Upper lobe of right lung (tissue), 1 donor: ENCODE results near the gene UQCC3. TPM values are rescaled to one million over a fixed set of nuclear protein-coding genes. Genes with fewer than 3 reads are reported as not detected.
"Not testable (repeated sequence)": the region's sequence is repeated elsewhere in the genome, so short reads cannot be mapped to it uniquely, and the experiment has no call there.

Experiments
- ATAC-seq: fragments of 200-7000 bp; cut with Tn5 transposase; one replicate; pipeline ENCODE4 v1.9.1; 2020; ENCODE audit warnings: mild to moderate bottlenecking, moderate library complexity
- DNase-seq: peaks from one replicate; pipeline ENCODE4 v3.0.0-alpha.2; 2020
- H3K27ac ChIP-seq: fragments of 200-600 bp; one replicate; pipeline ENCODE4 v1.8.0; 2022
- H3K27me3 ChIP-seq: fragments of 200-600 bp; one replicate; pipeline ENCODE4 v1.8.0; 2022; ENCODE audit warnings: mild to moderate bottlenecking
- H3K36me3 ChIP-seq: fragments of 200-600 bp; one replicate; pipeline ENCODE4 v1.8.0; 2022
- H3K4me1 ChIP-seq: fragments of 200-600 bp; one replicate; pipeline ENCODE4 v1.8.0; 2022
- H3K4me3 ChIP-seq: fragments of 200-600 bp; one replicate; pipeline ENCODE4 v1.8.0; 2022; ENCODE audit warnings: mild to moderate bottlenecking
- H3K9me3 ChIP-seq: fragments of 200-600 bp; one replicate; pipeline ENCODE4 v1.8.0; 2022
- CTCF ChIP-seq: fragments of 200-600 bp; IDR thresholded peaks from one replicate; pipeline ENCODE4 v1.8.0; 2022; ENCODE audit warnings: antibody characterized with exemption
- intact Hi-C: fragments of 100-400 bp; cut with DNase I; formaldehyde crosslinking; loops from one replicate; pipeline ENCODE4 v1.11.0; 2022
- total RNA-seq: library from RNA; stranded (reverse); fragmentation: NEBNext Ultra II Directional; extraction: Animal tissue kit (Norgen Biotek cat#: 25700); gene quantifications from one replicate; pipeline ENCODE4 v1.2.1, GENCODE V29; 2021
- donor health status: DM: no; HTN: yes; CAD: no; lungs with severe emphysema.

UQCC3 gene
- total RNA-seq, 1 donor from 2014 or later, result 5.7 TPM

GRCh38 chr11:62669420-62670161, 1.9 kb upstream of the UQCC3 start:
- ATAC-seq (no peak), DNase-seq (no peak)
- Histone ChIP-seq H3K4me1 (peaks cover 39% of the 10 kb centered on the region), H3K4me3 (no peak overlapping the region), H3K9me3 (no peaks in the 10 kb centered on the region), H3K27ac (no peak overlapping the region), H3K27me3 (no peaks in the 10 kb centered on the region), H3K36me3 (peaks cover 22% of the 10 kb centered on the region)
- no peak for TF ChIP-seq CTCF
- intact Hi-C loops, result no loop called here

- no peak for TF ChIP-seq CTCF
- H3K27ac ChIP-seq, result peak overlapping the region; percentile 89
- ATAC-seq (peak; percentile 47), DNase-seq (no peak)
- intact Hi-C loops, result no loop called here
- peaks cover 33% of the 10 kb centered on the region for H3K36me3 ChIP-seq
- peaks cover 36% of the 10 kb centered on the region for H3K4me1 ChIP-seq
- no peaks in the 10 kb centered on the region for H3K9me3 ChIP-seq
- H3K27me3 ChIP-seq, result no peaks in the 10 kb centered on the region
- H3K4me3 ChIP-seq, result peak overlapping the region; percentile 88
Measured at GRCh38 chr11:62671236-62671607, 251 bp upstream of the UQCC3 start.

GRCh38 chr11:62673196-62673525, 1.7 kb downstream of the UQCC3 start:
- DNase-seq, result no peak
- Histone ChIP-seq H3K27ac (no peak overlapping the region), H3K36me3 (peaks cover 43% of the 10 kb centered on the region), H3K4me1 (peaks cover 31% of the 10 kb centered on the region), H3K4me3 (no peak overlapping the region), H3K27me3 (no peaks in the 10 kb centered on the region), H3K9me3 (no peaks in the 10 kb centered on the region)
- intact Hi-C loops, result no loop called here
- ATAC-seq, result no peak
- TF ChIP-seq CTCF, result no peak

- peaks cover 39% of the 10 kb centered on the region for H3K36me3 ChIP-seq
- intact Hi-C loops, H3K9me3 ChIP-seq, H3K4me3 ChIP-seq, H3K27me3 ChIP-seq, ATAC-seq, DNase-seq, H3K27ac ChIP-seq: not testable (repeated sequence)
- peaks cover 37% of the 10 kb centered on the region for H3K4me1 ChIP-seq
Measured at GRCh38 chr11:62675415-62675814, 3.9 kb downstream of the UQCC3 start.

- DNase-seq (no peak), ATAC-seq (no peak)
- no peak for TF ChIP-seq CTCF
Measured at GRCh38 chr11:62676698-62677097, 5.2 kb downstream of the UQCC3 start.

GRCh38 chr11:62677156-62677555, 5.7 kb downstream of the UQCC3 start:
- ATAC-seq (no peak), DNase-seq (no peak)
- Histone ChIP-seq H3K9me3 (no peaks in the 10 kb centered on the region), H3K36me3 (peaks cover 39% of the 10 kb centered on the region), H3K27ac (no peak overlapping the region), H3K27me3 (no peaks in the 10 kb centered on the region), H3K4me3 (no peak overlapping the region), H3K4me1 (peaks cover 33% of the 10 kb centered on the region)
- intact Hi-C loops, result no loop called here
- TF ChIP-seq CTCF, result no peak

More at GRCh38 chr11:62676698-62677097, 5.2 kb downstream of the UQCC3 start:
- H3K9me3 ChIP-seq, result no peaks in the 10 kb centered on the region
- H3K4me3 ChIP-seq, result no peak overlapping the region
- peaks cover 39% of the 10 kb centered on the region for H3K36me3 ChIP-seq
- peaks cover 34% of the 10 kb centered on the region for H3K4me1 ChIP-seq
- H3K27ac ChIP-seq, result no peak overlapping the region
- intact Hi-C loops, result no loop called here
- H3K27me3 ChIP-seq, result no peaks in the 10 kb centered on the region
